HFFc6 (cell line): Measurements from ENCODE around the gene NCOA3. TPM values are rescaled to one million over a fixed set of nuclear protein-coding genes. Genes with fewer than 3 reads are reported as not detected.
A peak's percentile ranks its signal among the peaks of the same experiment; 100 is the strongest.
"Not testable (repeated sequence)": the region's sequence is repeated elsewhere in the genome, so short reads cannot be mapped to it uniquely, and the experiment has no call there.

Experiments
- DNase-seq: peaks from one replicate; pipeline ENCODE4 v3.0.0-alpha.2; 2018
- H3K27ac Mint-ChIP-seq: 2 replicates; pipeline ENCODE4 v1.8.0; 2020; ENCODE audit warnings: mild to moderate bottlenecking, mixed read lengths
- H3K27me3 Mint-ChIP-seq: 2 replicates; pipeline ENCODE4 v1.8.0; 2021; ENCODE audit warnings: mild to moderate bottlenecking, moderate library complexity, mixed read lengths; ENCODE audit not compliant: insufficient read depth
- H3K36me3 Mint-ChIP-seq: 2 replicates; pipeline ENCODE4 v1.8.0; 2021; ENCODE audit warnings: low read depth, mixed read lengths
- H3K4me1 Mint-ChIP-seq: 2 replicates; pipeline ENCODE4 v1.8.0; 2020; ENCODE audit warnings: low read depth, mixed read lengths
- H3K4me3 Mint-ChIP-seq: 2 replicates; pipeline ENCODE4 v1.8.0; 2020; ENCODE audit warnings: mild to moderate bottlenecking, moderate library complexity, mixed read lengths
- H3K9me3 Mint-ChIP-seq: 2 replicates; pipeline ENCODE4 v1.8.0; 2020; ENCODE audit warnings: mild to moderate bottlenecking, mixed read lengths
- total RNA-seq, 6 experiments: library from RNA; stranded (reverse); fragmentation: NEBNext Ultra II Directional; extraction: Animal tissue kit (Norgen Biotek cat#: 25700); gene quantifications; 2 replicates in 1 of 6; 3 replicates in 5 of 6; pipeline ENCODE4 v1.2.3, GENCODE V29; 2021
- TF ChIP-seq, protein P1 (sequence below): fragments of 200-600 bp; sonication (generic); IDR thresholded peaks from 2 replicates; pipeline ENCODE4 v1.5.0; 2021; ENCODE audit warnings: antibody characterized with exemption, mild to moderate bottlenecking

The NCOA3 gene
- total RNA-seq, 6 experiments from 2014 or later = 28.6 to 40.9 (median 32.7) TPM

DNA sequence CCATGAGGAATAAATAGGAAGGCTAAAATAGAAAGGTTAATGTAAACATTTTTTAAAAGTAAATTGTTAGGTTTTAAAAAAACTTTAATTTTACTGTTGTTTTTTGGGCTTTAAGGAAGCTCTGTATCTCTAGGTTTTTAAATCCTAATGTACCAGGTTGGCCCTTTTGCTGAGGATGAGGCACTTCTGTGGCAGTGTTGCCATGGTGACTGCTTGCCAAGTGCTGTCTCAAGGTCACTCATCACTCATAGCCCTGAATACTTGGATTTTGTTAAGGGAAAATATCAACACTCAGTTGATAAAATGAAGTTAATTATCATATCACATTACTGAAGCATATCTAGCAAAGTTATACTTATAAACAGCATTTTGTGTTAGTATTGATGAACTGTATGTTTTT is 50.2 kb downstream of the NCOA3 start:
- DNase-seq = no peak
- Mint-ChIP-seq H3K4me3 (no peak overlapping the region), H3K36me3 (peaks cover 4% of the 10 kb centered on the region; the same call in 1 of the 2 replicates), H3K4me1 (peaks cover 34% of the 10 kb centered on the region), H3K27ac (0 out of 2 replicates have a peak overlapping the region, but pooled peaks have one; percentile 12), H3K27me3 (no peaks in the 10 kb centered on the region), H3K9me3 (no peaks in the 10 kb centered on the region)
- TF ChIP-seq, protein P1, sequence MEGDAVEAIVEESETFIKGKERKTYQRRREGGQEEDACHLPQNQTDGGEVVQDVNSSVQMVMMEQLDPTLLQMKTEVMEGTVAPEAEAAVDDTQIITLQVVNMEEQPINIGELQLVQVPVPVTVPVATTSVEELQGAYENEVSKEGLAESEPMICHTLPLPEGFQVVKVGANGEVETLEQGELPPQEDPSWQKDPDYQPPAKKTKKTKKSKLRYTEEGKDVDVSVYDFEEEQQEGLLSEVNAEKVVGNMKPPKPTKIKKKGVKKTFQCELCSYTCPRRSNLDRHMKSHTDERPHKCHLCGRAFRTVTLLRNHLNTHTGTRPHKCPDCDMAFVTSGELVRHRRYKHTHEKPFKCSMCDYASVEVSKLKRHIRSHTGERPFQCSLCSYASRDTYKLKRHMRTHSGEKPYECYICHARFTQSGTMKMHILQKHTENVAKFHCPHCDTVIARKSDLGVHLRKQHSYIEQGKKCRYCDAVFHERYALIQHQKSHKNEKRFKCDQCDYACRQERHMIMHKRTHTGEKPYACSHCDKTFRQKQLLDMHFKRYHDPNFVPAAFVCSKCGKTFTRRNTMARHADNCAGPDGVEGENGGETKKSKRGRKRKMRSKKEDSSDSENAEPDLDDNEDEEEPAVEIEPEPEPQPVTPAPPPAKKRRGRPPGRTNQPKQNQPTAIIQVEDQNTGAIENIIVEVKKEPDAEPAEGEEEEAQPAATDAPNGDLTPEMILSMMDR = no peak

DNA sequence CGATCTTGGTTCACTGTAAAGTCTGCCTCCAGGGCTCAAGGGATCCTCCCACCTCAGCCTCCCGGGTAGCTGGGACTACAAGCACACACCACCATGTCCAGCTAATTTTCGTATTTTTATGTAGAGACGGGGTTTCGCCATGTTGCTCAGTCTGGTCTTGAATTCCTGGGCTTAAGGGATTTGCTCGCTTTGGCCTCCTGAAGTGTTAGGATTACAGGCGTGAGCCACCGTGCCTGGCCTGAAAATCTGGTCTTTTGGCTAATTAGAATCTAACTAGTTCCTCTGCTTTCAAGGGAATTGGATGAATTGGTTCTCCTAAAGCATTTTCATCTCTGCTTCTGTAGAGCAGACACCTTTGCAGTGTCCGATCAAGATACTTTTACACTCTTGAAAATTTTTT is 51.3 kb downstream of the NCOA3 start:
- no peak overlapping the region for H3K4me3 Mint-ChIP-seq
- H3K27me3 Mint-ChIP-seq = no peaks in the 10 kb centered on the region

DNA sequence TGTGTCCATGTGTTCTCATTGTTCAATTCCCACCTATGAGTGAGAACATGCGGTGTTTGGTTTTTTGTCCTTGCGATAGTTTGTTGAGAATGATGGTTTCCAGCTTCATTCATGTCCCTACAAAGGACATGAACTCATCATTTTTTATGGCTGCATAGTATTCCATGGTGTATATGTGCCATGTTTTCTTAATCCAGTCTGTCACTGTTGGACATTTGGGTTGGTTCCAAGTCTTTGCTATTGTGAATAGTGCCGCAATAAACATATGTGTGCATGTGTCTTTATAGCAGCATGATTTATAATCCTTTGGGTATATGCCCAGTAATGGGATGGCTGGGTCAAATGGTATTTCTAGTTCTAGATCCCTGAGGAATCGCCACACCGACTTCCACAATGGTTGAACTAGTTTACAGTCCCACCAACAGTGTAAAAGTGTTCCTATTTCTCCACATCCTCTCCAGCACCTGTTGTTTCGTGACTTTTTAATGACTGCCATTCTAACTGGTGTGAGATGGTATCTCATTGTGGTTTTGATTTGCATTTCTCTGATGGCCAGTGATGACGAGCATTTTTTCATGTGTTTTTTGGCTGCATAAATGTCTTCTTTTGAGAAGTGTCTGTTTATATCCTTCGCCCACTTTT is 52.0 kb downstream of the NCOA3 start:
- not testable (repeated sequence) for H3K36me3 Mint-ChIP-seq, H3K27me3 Mint-ChIP-seq, H3K4me3 Mint-ChIP-seq, H3K9me3 Mint-ChIP-seq, DNase-seq, H3K27ac Mint-ChIP-seq
- H3K4me1 Mint-ChIP-seq = peaks cover 48% of the 10 kb centered on the region

More for the DNA sequence above, 51.3 kb downstream of the NCOA3 start:
- Mint-ChIP-seq H3K27ac (no peak overlapping the region), H3K36me3 (peaks cover 4% of the 10 kb centered on the region; the same call in 1 of the 2 replicates), H3K9me3 (no peaks in the 10 kb centered on the region), H3K4me1 (peaks cover 41% of the 10 kb centered on the region)
- DNase-seq = no peak
- TF ChIP-seq, protein P1 = no peak

DNA sequence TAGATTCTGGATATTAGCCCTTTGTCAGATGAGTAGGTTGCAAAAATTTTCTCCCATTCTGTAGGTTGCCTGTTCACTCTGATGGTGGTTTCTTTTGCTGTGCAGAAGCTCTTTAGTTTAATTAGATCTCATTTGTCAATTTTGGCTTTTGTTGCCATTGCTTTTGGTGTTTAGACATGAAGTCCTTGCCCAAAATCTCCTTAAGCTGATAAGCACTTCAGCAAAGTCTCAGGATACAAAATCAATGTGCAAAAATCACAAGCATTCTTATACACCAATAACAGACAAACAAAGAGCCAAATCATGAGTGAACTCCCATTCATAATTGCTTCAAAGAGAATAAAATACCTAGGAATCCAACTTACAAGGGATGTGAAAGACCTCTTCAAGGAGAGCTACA is 52.6 kb downstream of the NCOA3 start:
- not testable (repeated sequence) for H3K9me3 Mint-ChIP-seq, H3K4me3 Mint-ChIP-seq, H3K27me3 Mint-ChIP-seq, H3K27ac Mint-ChIP-seq, DNase-seq, H3K36me3 Mint-ChIP-seq
- peaks cover 54% of the 10 kb centered on the region for H3K4me1 Mint-ChIP-seq

DNA sequence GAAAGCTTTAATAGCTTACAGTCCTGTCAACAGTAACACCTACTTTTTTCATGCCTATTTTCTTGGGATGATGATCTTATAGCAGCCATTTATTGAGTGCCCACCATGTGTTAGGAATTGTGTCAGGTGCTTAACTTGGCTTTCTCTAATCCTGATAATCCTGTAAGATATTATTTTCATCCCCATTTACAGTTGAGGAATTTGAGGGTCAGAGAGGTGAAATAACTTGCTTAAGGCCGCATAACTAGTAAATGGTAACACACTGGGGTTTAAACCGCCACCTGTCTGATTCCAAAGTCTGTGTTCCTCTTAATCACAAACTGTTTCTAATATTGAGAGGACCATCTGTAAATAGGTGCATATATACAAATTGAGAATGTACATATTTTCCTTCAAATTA is 55.5 kb downstream of the NCOA3 start:
- TF ChIP-seq, protein P1 = no peak
- DNase-seq = no peak
- H3K27ac Mint-ChIP-seq = no peak overlapping the region
- H3K9me3 Mint-ChIP-seq = no peaks in the 10 kb centered on the region
- peaks cover 2% of the 10 kb centered on the region; the same call in 1 of the 2 replicates for H3K27me3 Mint-ChIP-seq
- H3K4me1 Mint-ChIP-seq = peaks cover 57% of the 10 kb centered on the region
- no peak overlapping the region for H3K4me3 Mint-ChIP-seq
- H3K36me3 Mint-ChIP-seq = peaks cover 4% of the 10 kb centered on the region; the same call in 1 of the 2 replicates

DNA sequence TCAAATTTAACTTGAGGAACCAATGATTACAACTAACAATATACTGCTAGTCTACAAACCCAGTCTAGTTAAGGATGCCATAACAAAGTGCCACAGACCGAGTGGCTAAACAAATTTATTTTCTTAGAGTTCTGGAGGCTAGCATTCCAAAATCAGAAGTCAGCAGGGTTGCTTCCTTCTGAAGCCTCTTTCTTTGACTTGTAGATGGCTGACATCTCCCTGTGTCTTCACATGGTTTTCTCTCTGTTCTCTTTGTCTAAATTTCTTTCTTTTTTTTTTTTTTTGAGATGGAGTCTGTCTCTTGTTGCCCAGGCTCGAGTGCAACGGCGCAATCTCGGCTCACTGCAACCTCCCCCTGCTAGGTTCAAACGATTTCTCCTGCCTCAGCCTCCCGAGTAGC is 56.1 kb downstream of the NCOA3 start:
- Mint-ChIP-seq H3K9me3 (no peaks in the 10 kb centered on the region), H3K36me3 (peaks cover 8% of the 10 kb centered on the region; the same call in 1 of the 2 replicates), H3K4me3 (peak overlapping the region; percentile 54; the same call in 1 of the 2 replicates), H3K27me3 (peaks cover 2% of the 10 kb centered on the region; the same call in 1 of the 2 replicates), H3K4me1 (peaks cover 60% of the 10 kb centered on the region), H3K27ac (peak overlapping the region; percentile 62)
- TF ChIP-seq, protein P1 = no peak
- no peak for DNase-seq
